PC-3 (cell line): ENCODE results near the gene MITF.

Experiments used
- CTCF ChIP-seq: fragments of 300-600 bp; sonication (generic); conservative IDR thresholded peaks from 2 replicates; pipeline ENCODE4 v1.5.1; 2017; ENCODE audit warnings: antibody characterized with exemption, low read depth, mild to moderate bottlenecking, low read length
- EZH2 ChIP-seq: fragments of 300-600 bp; sonication (generic); IDR thresholded peaks from one replicate; pipeline ENCODE4 v1.6.1; 2017; ENCODE audit warnings: antibody characterized with exemption, mild to moderate bottlenecking, low read length; ENCODE audit not compliant: unreplicated experiment
- EZH2phosphoT487 ChIP-seq: fragments of 300-600 bp; sonication (generic); IDR thresholded peaks from 2 replicates; pipeline ENCODE4 v1.6.1; 2018; ENCODE audit warnings: mild to moderate bottlenecking, antibody characterized with exemption, low read length, borderline replicate concordance

GRCh38 chr3:69925506-69925905, 186.2 kb downstream of the MITF start:
- no peak for TF ChIP-seq CTCF
- TF ChIP-seq EZH2: no peak
- no peak for TF ChIP-seq EZH2phosphoT487
